HG02840 (cell line): ENCODE measurements around the gene EMC7.

Source experiments
- ATAC-seq: cut with Tn5 transposase; IDR thresholded peaks from one replicate; pipeline ENCODE4 v1.9.1; 2021; ENCODE audit warnings: mild to moderate bottlenecking, moderate library complexity, moderate number of reproducible peaks; ENCODE audit not compliant: unreplicated experiment, low FRiP score

EMC7 gene

GRCh38 chr15:34039790-34040113 lies 61.9 kb downstream of the EMC7 start:
- ATAC-seq, result no peak

- ATAC-seq, result peak; percentile 51
These were observed 62.5 kb downstream of the EMC7 start, which contains the start of gene AVEN for GRCh38 chr15:34038871-34039789. Gene AVEN (minus strand): TSS chr15:34039204. CDS start chr15:34039046, 158 bp downstream.

GRCh38 chr15:34038023-34038870 lies 63.4 kb downstream of the EMC7 start:
- ATAC-seq, result peak; percentile 74
